ENCODE results near the gene CD7. TPM values are rescaled to one million over a fixed set of nuclear protein-coding genes. Genes with fewer than 3 reads are reported as not detected.

Gene CD7
- total and polyA plus RNA-seq, 2 donors (not counting 1 experiment from before 2014, with no cell fraction given) = 0.67 to 1.3 TPM

DNA sequence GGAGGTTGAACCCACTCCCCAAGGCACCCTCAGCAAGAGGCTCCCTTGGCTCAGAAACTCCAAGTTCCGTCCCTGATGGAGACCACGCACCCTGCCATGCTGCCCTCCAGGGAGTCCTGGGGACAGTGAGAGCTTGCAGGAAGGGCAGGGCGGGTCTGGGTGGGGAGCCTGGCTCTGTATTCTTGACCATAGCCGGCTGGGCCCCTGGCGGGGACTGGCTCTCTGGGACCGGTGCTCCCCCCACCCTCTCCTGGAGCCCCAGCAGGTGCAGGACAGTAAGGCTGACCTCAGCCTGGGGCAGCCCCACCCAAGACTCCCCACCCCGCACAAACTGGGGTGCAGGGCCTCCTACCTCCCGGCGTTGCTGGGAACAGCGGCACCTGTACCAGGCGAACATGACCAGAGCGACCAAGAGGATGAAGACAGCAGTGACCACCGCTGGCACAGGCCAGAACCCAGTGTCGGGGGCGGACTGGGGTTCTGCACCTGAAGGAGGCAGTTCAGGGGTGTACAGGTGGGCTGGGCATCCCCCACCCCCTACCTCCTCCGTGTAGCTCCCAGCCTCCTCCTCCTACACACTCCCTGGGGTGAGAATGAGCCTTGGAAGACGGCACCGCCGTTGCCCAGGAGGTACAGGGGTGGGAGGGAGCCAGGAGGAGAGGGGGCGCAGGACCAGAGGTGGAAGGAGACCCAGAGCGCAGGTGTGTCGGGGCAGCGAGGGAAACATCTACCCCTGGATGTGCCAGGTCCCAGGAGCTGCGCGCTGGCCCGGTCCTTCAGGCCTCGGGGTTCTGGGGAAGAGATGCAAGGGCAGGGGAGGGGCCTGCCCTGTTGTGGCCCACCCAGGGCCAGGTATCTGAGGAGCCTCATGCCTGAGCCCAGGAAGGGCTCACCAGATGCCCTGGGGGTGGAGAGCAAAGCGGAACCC is 5.4 kb upstream of the CD7 start:
- H3K27ac Mint-ChIP-seq = no peak overlapping the region
- peaks cover 8 to 9% of the 10 kb centered on the region in 2 donors for H3K4me1 ChIP-seq (ENCODE audit: control insufficient read depth in 2 of 2, insufficient read depth in 2 of 2, low read length in 2 of 2)
- peaks cover 3% of the 10 kb centered on the region for H3K4me1 Mint-ChIP-seq
- intact Hi-C loops (cut with micrococcal nuclease) = no loop called here
- H3K27ac ChIP-seq (ENCODE audit: low read length in 2 of 2) = no peak overlapping the region
- no peak overlapping the region for H3K4me3 ChIP-seq (ENCODE audit: control extremely low read depth in 1 of 5, extremely low read depth in 1 of 5, insufficient read depth in 1 of 5, low read depth in 2 of 5, low read length in 4 of 5)
- WGBS (ENCODE audit: insufficient coverage) = 87% methylated on average over 23 of the region's 28 CpGs
- CTCF ChIA-PET = interaction anchor here (1.2 to 6.7 kb wide), 5 partner anchors 9 to 118 kb away, joined by 3 to 68 read pairs (median 25); no protein-coding TSS in a partner anchor
- H3K27me3 Mint-ChIP-seq = peaks cover 4% of the 10 kb centered on the region
- TF ChIP-seq, protein P1, sequence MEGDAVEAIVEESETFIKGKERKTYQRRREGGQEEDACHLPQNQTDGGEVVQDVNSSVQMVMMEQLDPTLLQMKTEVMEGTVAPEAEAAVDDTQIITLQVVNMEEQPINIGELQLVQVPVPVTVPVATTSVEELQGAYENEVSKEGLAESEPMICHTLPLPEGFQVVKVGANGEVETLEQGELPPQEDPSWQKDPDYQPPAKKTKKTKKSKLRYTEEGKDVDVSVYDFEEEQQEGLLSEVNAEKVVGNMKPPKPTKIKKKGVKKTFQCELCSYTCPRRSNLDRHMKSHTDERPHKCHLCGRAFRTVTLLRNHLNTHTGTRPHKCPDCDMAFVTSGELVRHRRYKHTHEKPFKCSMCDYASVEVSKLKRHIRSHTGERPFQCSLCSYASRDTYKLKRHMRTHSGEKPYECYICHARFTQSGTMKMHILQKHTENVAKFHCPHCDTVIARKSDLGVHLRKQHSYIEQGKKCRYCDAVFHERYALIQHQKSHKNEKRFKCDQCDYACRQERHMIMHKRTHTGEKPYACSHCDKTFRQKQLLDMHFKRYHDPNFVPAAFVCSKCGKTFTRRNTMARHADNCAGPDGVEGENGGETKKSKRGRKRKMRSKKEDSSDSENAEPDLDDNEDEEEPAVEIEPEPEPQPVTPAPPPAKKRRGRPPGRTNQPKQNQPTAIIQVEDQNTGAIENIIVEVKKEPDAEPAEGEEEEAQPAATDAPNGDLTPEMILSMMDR (IDR thresholded peaks at IDR 0.05) = no peak
- TF ChIP-seq EZH2 (IDR thresholded peaks at IDR 0.05; ENCODE audit: borderline replicate concordance, insufficient read depth, low read depth, low read length, poor library complexity, severe bottlenecking) = no peak
- no peak overlapping the region for H2AFZ ChIP-seq (ENCODE audit: insufficient read depth, low read depth, low read length, poor library complexity, severe bottlenecking)
- H3K9me3 ChIP-seq (ENCODE audit: control extremely low read depth in 1 of 3, control insufficient read depth in 2 of 3, insufficient read depth in 1 of 3, low read length in 2 of 3) = peaks cover 0 to 18% (median 0%) of the 10 kb centered on the region in 3 donors
- POLR2A ChIA-PET = no interaction called here
- peaks cover 0 to 23% (median 5%) of the 10 kb centered on the region in 4 experiments for H3K27me3 ChIP-seq (replicated peaks in 1 of 4; ENCODE audit: control extremely low read depth in 1 of 4, control insufficient read depth in 3 of 4, insufficient read depth in 4 of 4, low read length in 3 of 4)
- H3K9ac ChIP-seq (ENCODE audit: low read length) = no peak overlapping the region
- ATAC-seq (ENCODE audit: low read depth) (no peak), DNase-seq (no peak)
- H3K79me2 ChIP-seq (ENCODE audit: control insufficient read depth, insufficient read depth, low read length) = no peaks in the 10 kb centered on the region
- H3K4me2 ChIP-seq (replicated peaks; ENCODE audit: low read depth, low read length, poor library complexity, severe bottlenecking) = no peak overlapping the region
- H4K20me1 ChIP-seq (ENCODE audit: control insufficient read depth, insufficient read depth, low read length, poor library complexity, severe bottlenecking) = no peaks in the 10 kb centered on the region
- H3K36me3 ChIP-seq (replicated peaks in 1 of 2; ENCODE audit: control extremely low read depth in 1 of 2, control insufficient read depth in 1 of 2, extremely low read depth in 1 of 2, insufficient read depth in 2 of 2, low read length in 1 of 2) = no peaks in the 10 kb centered on the region
- H3K4me3 Mint-ChIP-seq = no peak overlapping the region
- H3K9me3 Mint-ChIP-seq (ENCODE audit: insufficient read depth) = no peaks in the 10 kb centered on the region
